Measurements from ENCODE around the gene NKAIN1. TPM values are rescaled to one million over a fixed set of nuclear protein-coding genes. Genes with fewer than 3 reads are reported as not detected.

Gene NKAIN1
- total and polyA plus RNA-seq, 2 of the 13 experiments (the other 11 are each of a cell fraction or from before 2014, with no cell fraction given) = 0.29 to 0.40 TPM

DNA sequence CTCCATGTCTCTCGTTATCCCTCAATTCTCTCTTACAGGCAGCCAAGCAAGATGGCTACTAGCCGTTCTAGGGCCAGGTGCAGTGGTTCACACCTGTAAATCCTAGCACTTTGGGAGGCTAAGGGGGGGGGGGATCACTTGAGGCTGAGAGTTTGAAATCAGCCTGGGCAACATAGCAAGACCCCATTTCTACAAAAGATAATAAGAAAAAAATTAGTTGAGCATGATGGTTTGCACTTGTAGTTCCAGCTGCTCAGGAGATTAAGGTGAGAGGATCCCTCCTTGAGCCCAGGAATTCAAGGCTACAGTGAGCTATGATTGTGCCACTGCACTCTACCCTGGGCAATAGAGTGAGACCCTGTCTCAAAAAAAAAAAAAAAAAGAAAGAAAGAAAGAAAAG is 80.4 kb downstream of the NKAIN1 start:
- in situ Hi-C loops (cut with HindIII; ENCODE audit: extremely low pct_ligation_motif_present, low pct_unique_long_range_greater_than_20kb) = no loop called here
- H3K9me3 ChIP-seq (ENCODE audit: low read length) = no peaks in the 10 kb centered on the region
- no peak overlapping the region for H3K27ac ChIP-seq (ENCODE audit: extremely low read length, insufficient read depth, low read length)
- H4K20me1 ChIP-seq (ENCODE audit: insufficient read depth, low read length) = no peaks in the 10 kb centered on the region
- no peak overlapping the region for H3K4me3 ChIP-seq (replicated peaks in 1 of 3; ENCODE audit: insufficient read depth in 1 of 3, low read depth in 2 of 3, low read length in 3 of 3)
- FAIRE-seq (no peak), DNase-seq (ENCODE audit: low spot score) (no peak), ATAC-seq (no peak)
- ChIA-PET CTCF (ENCODE audit: low intra/inter-chr PET ratio, low total read pairs) (no interaction called here), POLR2A (interaction anchor here (0.6 to 0.7 kb wide), 2 partner anchors 13 to 255 kb away, joined by 3 to 4 read pairs; no protein-coding TSS in a partner anchor)
- H3K79me2 ChIP-seq (ENCODE audit: insufficient read depth, low read length) = no peaks in the 10 kb centered on the region
- no TSS peak for BruUV-seq (replicated peaks)
- H3K9ac ChIP-seq (ENCODE audit: insufficient read depth, low read depth, low read length) = no peak overlapping the region
- intact Hi-C loops (cut with micrococcal nuclease; ENCODE audit: unreplicated experiment) = loop anchor here (10.0 kb wide), 1 partner anchor 95 kb away; the partner anchor contains the start of gene PUM1
- WGBS (ENCODE audit: low lambda C conversion rate) = 63% methylated on average over 2 of the region's 2 CpGs
- no peak overlapping the region for H2AFZ ChIP-seq (ENCODE audit: low read length)
- H3K4me1 ChIP-seq (ENCODE audit: insufficient read depth, low read length) = peaks cover 41% of the 10 kb centered on the region
- no peak overlapping the region for H3K4me2 ChIP-seq (ENCODE audit: low read depth, low read length)
- H3K27me3 ChIP-seq (ENCODE audit: control insufficient read depth in 1 of 2, insufficient read depth in 2 of 2, low read length in 2 of 2) = no peaks in the 10 kb centered on the region
- TF ChIP-seq XRCC5 (optimal IDR thresholded peaks at IDR 0.05; ENCODE audit: low read length) = no peak
- no peak for TF ChIP-seq ZNF549 (CRISPR knock-in tag; IDR thresholded peaks at IDR 0.05)
- TF ChIP-seq, protein P1, sequence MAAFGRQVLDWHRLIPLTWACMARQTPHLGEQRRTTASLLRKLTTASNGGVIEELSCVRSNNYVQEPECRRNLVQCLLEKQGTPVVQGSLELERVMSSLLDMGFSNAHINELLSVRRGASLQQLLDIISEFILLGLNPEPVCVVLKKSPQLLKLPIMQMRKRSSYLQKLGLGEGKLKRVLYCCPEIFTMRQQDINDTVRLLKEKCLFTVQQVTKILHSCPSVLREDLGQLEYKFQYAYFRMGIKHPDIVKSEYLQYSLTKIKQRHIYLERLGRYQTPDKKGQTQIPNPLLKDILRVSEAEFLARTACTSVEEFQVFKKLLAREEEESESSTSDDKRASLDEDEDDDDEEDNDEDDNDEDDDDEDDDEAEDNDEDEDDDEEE (CRISPR knock-in tag; IDR thresholded peaks at IDR 0.05) = no peak
- peak; percentile 60 for TF ChIP-seq ZNF121 (CRISPR knock-in tag; IDR thresholded peaks at IDR 0.05)
- H3K36me3 ChIP-seq (replicated peaks in 1 of 2; ENCODE audit: control insufficient read depth in 1 of 2, insufficient read depth in 2 of 2, low read length in 2 of 2) = no peaks in the 10 kb centered on the region

DNA sequence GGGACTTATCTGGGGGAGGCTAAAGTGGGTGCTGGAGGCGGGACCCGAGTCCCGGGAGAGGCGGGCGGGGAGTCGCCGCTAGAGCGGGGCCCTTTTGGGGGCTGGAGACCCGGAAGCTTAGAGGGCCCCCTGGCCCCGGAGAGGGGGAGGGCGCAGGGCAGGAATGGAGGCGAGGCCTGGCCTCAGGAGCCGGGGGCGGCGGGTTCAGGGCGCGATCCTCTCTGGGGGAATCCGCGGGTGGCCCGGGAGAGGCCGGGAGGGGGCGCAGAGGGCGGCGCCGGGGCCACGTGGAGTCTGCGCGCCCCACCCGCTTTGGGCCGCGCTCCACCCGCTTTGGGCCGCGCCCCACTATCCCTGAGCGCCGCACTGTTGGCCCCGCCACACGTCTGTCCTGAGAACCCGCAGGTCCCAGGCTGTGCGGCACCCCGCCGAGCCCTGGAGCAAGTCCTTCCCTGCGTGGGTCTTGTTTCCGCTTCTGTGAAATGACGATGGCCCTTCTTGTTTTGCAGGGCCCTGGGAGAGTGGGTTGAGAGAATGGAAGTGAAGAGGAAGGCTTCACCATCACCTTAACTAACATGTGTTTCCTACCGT is 84.4 kb downstream of the NKAIN1 start:
- Histone ChIP-seq H3K27me3 (ENCODE audit: control insufficient read depth in 1 of 2, insufficient read depth in 2 of 2, low read length in 2 of 2) (no peaks in the 10 kb centered on the region), H3K9me3 (ENCODE audit: low read length) (no peaks in the 10 kb centered on the region), H3K36me3 (replicated peaks in 1 of 2; ENCODE audit: control insufficient read depth in 1 of 2, insufficient read depth in 2 of 2, low read length in 2 of 2) (no peaks in the 10 kb centered on the region), H3K27ac (ENCODE audit: extremely low read length, insufficient read depth, low read length) (peak overlapping the region; percentile 73), H3K79me2 (ENCODE audit: insufficient read depth, low read length) (no peaks in the 10 kb centered on the region), H3K4me2 (ENCODE audit: low read depth, low read length) (peak overlapping the region; percentile 85), H3K9ac (ENCODE audit: insufficient read depth, low read depth, low read length) (peak overlapping the region; percentile 73), H3K4me1 (ENCODE audit: insufficient read depth, low read length) (peaks cover 23% of the 10 kb centered on the region), H3K4me3 (replicated peaks in 1 of 3; ENCODE audit: insufficient read depth in 1 of 3, low read depth in 2 of 3, low read length in 3 of 3) (peak overlapping the region; percentile 67 to 76 (median 75)), H4K20me1 (ENCODE audit: insufficient read depth, low read length) (no peaks in the 10 kb centered on the region), H2AFZ (ENCODE audit: low read length) (no peak overlapping the region)
- FAIRE-seq (no peak), ATAC-seq (peak; percentile 87), DNase-seq (ENCODE audit: low spot score) (peak; percentile 65)
- ChIA-PET POLR2A (interaction anchor here (0.5 to 2.6 kb wide), 6 partner anchors 9 to 493 kb away, joined by 3 to 15 read pairs (median 5); partner anchors contain the start of gene PUM1), CTCF (ENCODE audit: low intra/inter-chr PET ratio, low total read pairs) (no interaction called here)
- WGBS (ENCODE audit: low lambda C conversion rate) = 2% methylated on average over 16 of the region's 46 CpGs
- intact Hi-C loops (cut with micrococcal nuclease; ENCODE audit: unreplicated experiment) = loop anchor here (10.0 kb wide), 1 partner anchor 91 kb away; the partner anchor contains the start of gene PUM1
- TSS peak; percentile 88 for BruUV-seq (replicated peaks)
- in situ Hi-C loops (cut with HindIII; ENCODE audit: extremely low pct_ligation_motif_present, low pct_unique_long_range_greater_than_20kb) = no loop called here
- TF ChIP-seq, protein P2, sequence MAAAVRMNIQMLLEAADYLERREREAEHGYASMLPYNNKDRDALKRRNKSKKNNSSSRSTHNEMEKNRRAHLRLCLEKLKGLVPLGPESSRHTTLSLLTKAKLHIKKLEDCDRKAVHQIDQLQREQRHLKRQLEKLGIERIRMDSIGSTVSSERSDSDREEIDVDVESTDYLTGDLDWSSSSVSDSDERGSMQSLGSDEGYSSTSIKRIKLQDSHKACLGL (CRISPR knock-in tag; IDR thresholded peaks at IDR 0.05) = 0 out of 2 replicates have a peak, but pooled peaks have one; percentile 48
- TF ChIP-seq, protein P3, sequence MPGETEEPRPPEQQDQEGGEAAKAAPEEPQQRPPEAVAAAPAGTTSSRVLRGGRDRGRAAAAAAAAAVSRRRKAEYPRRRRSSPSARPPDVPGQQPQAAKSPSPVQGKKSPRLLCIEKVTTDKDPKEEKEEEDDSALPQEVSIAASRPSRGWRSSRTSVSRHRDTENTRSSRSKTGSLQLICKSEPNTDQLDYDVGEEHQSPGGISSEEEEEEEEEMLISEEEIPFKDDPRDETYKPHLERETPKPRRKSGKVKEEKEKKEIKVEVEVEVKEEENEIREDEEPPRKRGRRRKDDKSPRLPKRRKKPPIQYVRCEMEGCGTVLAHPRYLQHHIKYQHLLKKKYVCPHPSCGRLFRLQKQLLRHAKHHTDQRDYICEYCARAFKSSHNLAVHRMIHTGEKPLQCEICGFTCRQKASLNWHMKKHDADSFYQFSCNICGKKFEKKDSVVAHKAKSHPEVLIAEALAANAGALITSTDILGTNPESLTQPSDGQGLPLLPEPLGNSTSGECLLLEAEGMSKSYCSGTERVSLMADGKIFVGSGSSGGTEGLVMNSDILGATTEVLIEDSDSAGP (CRISPR knock-in tag; IDR thresholded peaks at IDR 0.05; ENCODE audit: borderline replicate concordance) = peak; percentile 60; the same call in 1 of the 2 replicates
- TF ChIP-seq ETV5 (CRISPR knock-in tag; IDR thresholded peaks at IDR 0.05; ENCODE audit: borderline replicate concordance) = peak; percentile 56; the same call in 1 of the 2 replicates
- peak; percentile 27; the same call in 1 of the 3 replicates for TF ChIP-seq MXI1 (IDR thresholded peaks at IDR 0.05; ENCODE audit: borderline replicate concordance, low read depth, low read length)
- TF ChIP-seq EP300 (IDR thresholded peaks at IDR 0.05; ENCODE audit: low read depth in 2 of 2, low read length in 2 of 2) = no peak
- no peak for TF ChIP-seq EP300 (CRISPR knock-in tag; IDR thresholded peaks at IDR 0.05; ENCODE audit: borderline replicate concordance)
- TF ChIP-seq, protein P4, sequence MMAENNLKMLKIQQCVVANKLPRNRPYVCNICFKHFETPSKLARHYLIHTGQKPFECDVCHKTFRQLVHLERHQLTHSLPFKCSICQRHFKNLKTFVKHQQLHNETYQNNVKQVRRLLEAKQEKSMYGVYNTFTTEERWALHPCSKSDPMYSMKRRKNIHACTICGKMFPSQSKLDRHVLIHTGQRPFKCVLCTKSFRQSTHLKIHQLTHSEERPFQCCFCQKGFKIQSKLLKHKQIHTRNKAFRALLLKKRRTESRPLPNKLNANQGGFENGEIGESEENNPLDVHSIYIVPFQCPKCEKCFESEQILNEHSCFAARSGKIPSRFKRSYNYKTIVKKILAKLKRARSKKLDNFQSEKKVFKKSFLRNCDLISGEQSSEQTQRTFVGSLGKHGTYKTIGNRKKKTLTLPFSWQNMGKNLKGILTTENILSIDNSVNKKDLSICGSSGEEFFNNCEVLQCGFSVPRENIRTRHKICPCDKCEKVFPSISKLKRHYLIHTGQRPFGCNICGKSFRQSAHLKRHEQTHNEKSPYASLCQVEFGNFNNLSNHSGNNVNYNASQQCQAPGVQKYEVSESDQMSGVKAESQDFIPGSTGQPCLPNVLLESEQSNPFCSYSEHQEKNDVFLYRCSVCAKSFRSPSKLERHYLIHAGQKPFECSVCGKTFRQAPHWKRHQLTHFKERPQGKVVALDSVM (CRISPR knock-in tag; IDR thresholded peaks at IDR 0.05) = peak; percentile 37; the same call in 1 of the 2 replicates

All from HepG2 (cell line).